Heart right ventricle (tissue), 16 donors: ENCODE results near the gene IGSF21. TPM values are rescaled to one million over a fixed set of nuclear protein-coding genes. Genes with fewer than 3 reads are reported as not detected.
A peak's percentile ranks its signal among the peaks of the same experiment; 100 is the strongest.

ENCODE experiments used
- ATAC-seq, 8 donors: fragments of 200-7000 bp; cut with Tn5 transposase; one replicate each; pipeline ENCODE4 v1.9.1; 2020; ENCODE audit warnings: mild to moderate bottlenecking in 8 of 8, moderate library complexity in 8 of 8, moderate number of reproducible peaks in 1 of 8
- DNase-seq, 2 donors: peaks; one replicate each; pipeline ENCODE4 v3.0.0-alpha.2; 2020
- H3K27ac ChIP-seq, 10 donors: fragments of 200-600 bp; sonication (generic) in 2 of 10; one replicate each; pipeline versions ENCODE4 v1.5.0 to v1.8.0; 2020 to 2022; ENCODE audit warnings: mild to moderate bottlenecking in 3 of 10
- H3K27me3 ChIP-seq, 7 donors: fragments of 200-600 bp; one replicate each; pipeline ENCODE4 v1.8.0; 2021 to 2022; ENCODE audit warnings: mild to moderate bottlenecking in 2 of 7
- H3K36me3 ChIP-seq, 9 donors: fragments of 200-600 bp; sonication (generic) in 1 of 9; one replicate each; pipeline versions ENCODE4 v1.5.0 to v1.8.0; 2020 to 2022; ENCODE audit warnings: mild to moderate bottlenecking in 2 of 9
- H3K4me1 ChIP-seq, 9 donors: fragments of 200-600 bp; sonication (generic) in 1 of 9; one replicate each; pipeline versions ENCODE4 v1.5.0 to v1.8.0; 2020 to 2022; ENCODE audit warnings: mild to moderate bottlenecking in 4 of 9
- H3K4me3 ChIP-seq, 10 donors: fragments of 200-600 bp; sonication (generic) in 2 of 10; one replicate each; pipeline versions ENCODE4 v1.5.0 to v1.8.0; 2020 to 2022; ENCODE audit warnings: mild to moderate bottlenecking in 7 of 10, moderate library complexity in 2 of 10
- H3K9me3 ChIP-seq, 11 donors: fragments of 200-600 bp in 10 of 11; sonication (generic) in 2 of 11; one replicate each; pipeline versions ENCODE4 v1.5.0 to v1.8.0; 2013 to 2022; ENCODE audit warnings: mild to moderate bottlenecking in 2 of 11, control low read depth in 1 of 11, moderate library complexity in 1 of 11
- WGBS, 2 donors: extraction: QIAGEN DNeasy Blood & Tissue Kit; methylation state at CpG; one replicate each; pipeline ENCODE4 v1.1.7; 2013; ENCODE audit warnings: inconsistent platforms in 1 of 2; 5-methylcytosine and 5-hydroxymethylcytosine counted together
- intact Hi-C, 10 donors: fragments of 100-400 bp; cut with DNase I; formaldehyde crosslinking; loops; one replicate each; pipeline versions ENCODE4 v1.11.1 to v1.14.2; 2022
- polyA plus RNA-seq, 2 donors: library from polyadenylated mRNA; stranded (reverse); fragments of 200-250 nt; gene quantifications; one replicate each; pipeline ENCODE4 v1.2.3, GENCODE V29; 2013
- total RNA-seq, 10 donors: library from RNA; stranded (reverse); fragmentation: NEBNext Ultra II Directional in 3 of 10; extraction: Animal tissue kit (Norgen Biotek cat#: 25700) in 3 of 10; gene quantifications; one replicate each; pipeline versions ENCODE4 v1.2.1 to v1.2.4, GENCODE V29; 2021 to 2023
- TF ChIP-seq, protein P1 (sequence below), 9 donors: fragments of 200-600 bp; sonication (generic) in 2 of 9; IDR thresholded peaks; one replicate each; pipeline versions ENCODE4 v1.5.0 to v1.8.0; 2021 to 2022; ENCODE audit warnings: antibody characterized with exemption in 9 of 9, mild to moderate bottlenecking in 5 of 9, moderate library complexity in 1 of 9
- donor health status: Arrhythmogenic right ventricular cardiomyopathy.
- donor health status: ischemic (EF 13 %, LVEDD 7.1; RV severe dilation, severe dysfunction).
- donor health status: healthy with polysubstance abuse.
- donor health status: DM: no; HTN: yes; CAD: no.
- donor health status: DM: no; HTN: no; CAD: no.
- donor health status: ischemic (EF 25% LVEDD 6.9; RV normal size, moderate dysfunction).
- donor health status: ischemic (EF 25% LVEDD 5.7; RV mildly dilated, moderate dysfunction).
- donor health status: healthy.
- donor health status: DM: yes; HTN: yes; CAD: no.
- donor health status: Ischemic cardiomyopathy.
- donor health status: ischemic (EF 35%, LVEDD 5.7; RV mildly dilated, moderate dysfunction).
- donor health status: nonischemic (EF 11% LVEDD 7.7; RV severe dilation, severe dysfunction).
- donor health status: DM: yes; HTN: yes; CAD: no.
- donor health status: PGD.
- donor health status: ischemic (EF 29% LVEDD 5.4; RV normal size, mild dysfunction).
- donor health status: nonischemic (EF 23%, LVEDD 6.1; RV moderate dilation, normal function).

Gene IGSF21
- total and polyA plus RNA-seq, 12 donors, result 0.13 to 1.6 (median 0.51) TPM; not detected in 1

DNA sequence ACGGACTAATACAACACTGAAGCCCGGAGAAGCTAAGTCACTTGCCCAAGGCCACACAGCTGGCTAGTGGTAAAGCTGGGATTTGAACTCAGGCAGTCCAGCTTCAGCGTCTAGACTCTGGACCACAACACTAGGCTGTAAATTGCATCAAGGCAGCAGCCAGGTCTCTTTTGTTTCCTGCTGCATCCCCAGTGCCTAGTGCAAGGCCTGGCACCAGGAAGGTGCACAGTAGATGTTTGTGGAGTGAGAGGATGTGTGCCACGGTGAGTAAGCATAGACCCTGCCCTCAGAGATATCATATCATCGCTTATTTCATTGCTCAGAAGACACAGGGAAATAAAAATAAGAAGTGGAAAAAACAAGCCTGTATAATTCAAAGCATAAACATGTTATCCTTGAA, 40.9 kb downstream of the IGSF21 start:
- intact Hi-C loops, result no loop called here
- Histone ChIP-seq H3K4me3 (no peak overlapping the region), H3K27ac (no peak overlapping the region), H3K36me3 (no peaks in the 10 kb centered on the region), H3K4me1 (no peaks in the 10 kb centered on the region), H3K9me3 (no peaks in the 10 kb centered on the region), H3K27me3 (peaks cover 0 to 49% (median 4%) of the 10 kb centered on the region in 7 donors)
- ATAC-seq (no peak), DNase-seq (no peak)
- TF ChIP-seq, protein P1, sequence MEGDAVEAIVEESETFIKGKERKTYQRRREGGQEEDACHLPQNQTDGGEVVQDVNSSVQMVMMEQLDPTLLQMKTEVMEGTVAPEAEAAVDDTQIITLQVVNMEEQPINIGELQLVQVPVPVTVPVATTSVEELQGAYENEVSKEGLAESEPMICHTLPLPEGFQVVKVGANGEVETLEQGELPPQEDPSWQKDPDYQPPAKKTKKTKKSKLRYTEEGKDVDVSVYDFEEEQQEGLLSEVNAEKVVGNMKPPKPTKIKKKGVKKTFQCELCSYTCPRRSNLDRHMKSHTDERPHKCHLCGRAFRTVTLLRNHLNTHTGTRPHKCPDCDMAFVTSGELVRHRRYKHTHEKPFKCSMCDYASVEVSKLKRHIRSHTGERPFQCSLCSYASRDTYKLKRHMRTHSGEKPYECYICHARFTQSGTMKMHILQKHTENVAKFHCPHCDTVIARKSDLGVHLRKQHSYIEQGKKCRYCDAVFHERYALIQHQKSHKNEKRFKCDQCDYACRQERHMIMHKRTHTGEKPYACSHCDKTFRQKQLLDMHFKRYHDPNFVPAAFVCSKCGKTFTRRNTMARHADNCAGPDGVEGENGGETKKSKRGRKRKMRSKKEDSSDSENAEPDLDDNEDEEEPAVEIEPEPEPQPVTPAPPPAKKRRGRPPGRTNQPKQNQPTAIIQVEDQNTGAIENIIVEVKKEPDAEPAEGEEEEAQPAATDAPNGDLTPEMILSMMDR (IDR thresholded peaks at IDR 0.05), result no peak
- WGBS, 2 donors, result 73 to 80% methylated on average over 5 of the region's 5 CpGs

GRCh38 chr1:18149027-18149641, 41.5 kb downstream of the IGSF21 start:
- TF ChIP-seq, protein P1 (IDR thresholded peaks at IDR 0.05), result no peak
- DNase-seq, result no peak
- intact Hi-C loops, result no loop called here
- WGBS, 2 donors, result 51 to 56% methylated on average over 19 of the region's 19 CpGs
- ATAC-seq, result peak in 4 of 8 donors; percentile 24 to 57 (median 38)
- no peaks in the 10 kb centered on the region for H3K4me1 ChIP-seq
- no peaks in the 10 kb centered on the region for H3K9me3 ChIP-seq
- H3K36me3 ChIP-seq, result no peaks in the 10 kb centered on the region
- no peak overlapping the region for H3K27ac ChIP-seq
- H3K4me3 ChIP-seq, result no peak overlapping the region
- peaks cover 0 to 47% (median 0%) of the 10 kb centered on the region in 7 donors for H3K27me3 ChIP-seq

- H3K36me3 ChIP-seq, result no peaks in the 10 kb centered on the region
- peaks cover 0 to 43% (median 11%) of the 10 kb centered on the region in 7 donors for H3K27me3 ChIP-seq
- H3K4me1 ChIP-seq, result no peaks in the 10 kb centered on the region
- no peaks in the 10 kb centered on the region for H3K9me3 ChIP-seq
- DNase-seq (no peak), ATAC-seq (no peak)
- WGBS, 2 donors, result 58 to 61% methylated on average over 8 of the region's 8 CpGs
- H3K4me3 ChIP-seq, result no peak overlapping the region
- H3K27ac ChIP-seq, result no peak overlapping the region
- intact Hi-C loops, result loop anchor here in 1 of 10 donors (2.0 kb wide), 1 partner anchor 27 kb away; no protein-coding TSS in a partner anchor
- TF ChIP-seq, protein P1 (IDR thresholded peaks at IDR 0.05), result no peak
Observed at GRCh38 chr1:18151436-18152122, 44.0 kb downstream of the IGSF21 start.

GRCh38 chr1:18154430-18155194, 47.0 kb downstream of the IGSF21 start:
- ATAC-seq (no peak), DNase-seq (no peak)
- Histone ChIP-seq H3K36me3 (no peaks in the 10 kb centered on the region), H3K27ac (no peak overlapping the region), H3K4me3 (no peak overlapping the region), H3K9me3 (no peaks in the 10 kb centered on the region), H3K4me1 (no peaks in the 10 kb centered on the region), H3K27me3 (peaks cover 0 to 65% (median 31%) of the 10 kb centered on the region in 7 donors)
- TF ChIP-seq, protein P1 (IDR thresholded peaks at IDR 0.05), result no peak
- intact Hi-C loops, result no loop called here
- 45 to 55% methylated on average over 3 of the region's 3 CpGs for WGBS, 2 donors
